ENCODE data around the gene B3GALNT2.

GRCh38 chr1:235426143-235426542, 78.1 kb downstream of the B3GALNT2 start:
- TF ChIP-seq CTCF (IDR thresholded peaks at IDR 0.05) (no peak), EZH2 (IDR thresholded peaks at IDR 0.05; ENCODE audit: borderline replicate concordance, insufficient read depth, low read depth, low read length, poor library complexity, severe bottlenecking) (no peak)
